Neural progenitor cell (in vitro differentiated cells): Measurements from ENCODE around the gene ARIH1.

Source experiments
- EZH2 ChIP-seq: fragments of 200-600 bp; sonication (generic); IDR thresholded peaks from 2 replicates; pipeline ENCODE4 v1.6.1; 2017; ENCODE audit warnings: antibody characterized with exemption, mild to moderate bottlenecking, moderate library complexity
- EZH2phosphoT487 ChIP-seq: fragments of 200-600 bp; sonication (generic); IDR thresholded peaks from 2 replicates; pipeline ENCODE4 v1.6.1; 2017; ENCODE audit warnings: antibody characterized with exemption
- TF ChIP-seq, protein P1 (sequence below): fragments of 200-600 bp; sonication (generic); IDR thresholded peaks from 2 replicates; pipeline ENCODE4 v1.5.1; 2017; ENCODE audit warnings: antibody characterized with exemption, mild to moderate bottlenecking

DNA sequence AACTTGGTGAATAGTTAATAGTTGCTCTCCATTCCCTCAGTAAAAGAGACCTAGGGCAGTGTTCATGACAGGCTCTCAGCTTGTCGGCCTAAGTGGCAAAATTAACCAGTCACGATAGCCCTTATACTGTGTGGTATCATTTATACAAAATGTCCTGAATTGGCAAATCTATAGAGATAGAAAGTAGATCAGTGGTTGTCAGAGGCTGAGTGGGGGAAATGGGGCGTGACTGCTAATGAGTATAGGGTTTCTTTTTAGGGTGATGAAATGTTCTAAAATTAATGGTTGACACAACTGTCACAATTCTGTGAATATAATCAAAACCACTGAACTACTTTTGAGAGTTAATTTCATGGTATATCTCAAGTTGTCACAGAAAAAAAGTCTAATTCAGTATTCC lies 20.9 kb downstream of the ARIH1 start:
- TF ChIP-seq, protein P1, sequence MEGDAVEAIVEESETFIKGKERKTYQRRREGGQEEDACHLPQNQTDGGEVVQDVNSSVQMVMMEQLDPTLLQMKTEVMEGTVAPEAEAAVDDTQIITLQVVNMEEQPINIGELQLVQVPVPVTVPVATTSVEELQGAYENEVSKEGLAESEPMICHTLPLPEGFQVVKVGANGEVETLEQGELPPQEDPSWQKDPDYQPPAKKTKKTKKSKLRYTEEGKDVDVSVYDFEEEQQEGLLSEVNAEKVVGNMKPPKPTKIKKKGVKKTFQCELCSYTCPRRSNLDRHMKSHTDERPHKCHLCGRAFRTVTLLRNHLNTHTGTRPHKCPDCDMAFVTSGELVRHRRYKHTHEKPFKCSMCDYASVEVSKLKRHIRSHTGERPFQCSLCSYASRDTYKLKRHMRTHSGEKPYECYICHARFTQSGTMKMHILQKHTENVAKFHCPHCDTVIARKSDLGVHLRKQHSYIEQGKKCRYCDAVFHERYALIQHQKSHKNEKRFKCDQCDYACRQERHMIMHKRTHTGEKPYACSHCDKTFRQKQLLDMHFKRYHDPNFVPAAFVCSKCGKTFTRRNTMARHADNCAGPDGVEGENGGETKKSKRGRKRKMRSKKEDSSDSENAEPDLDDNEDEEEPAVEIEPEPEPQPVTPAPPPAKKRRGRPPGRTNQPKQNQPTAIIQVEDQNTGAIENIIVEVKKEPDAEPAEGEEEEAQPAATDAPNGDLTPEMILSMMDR = no peak
- no peak for TF ChIP-seq EZH2phosphoT487
- TF ChIP-seq EZH2 = no peak
